Measurements from ENCODE around the gene ADAT1. TPM values are rescaled to one million over a fixed set of nuclear protein-coding genes. Genes with fewer than 3 reads are reported as not detected.

ADAT1 gene
- total RNA-seq, 1 experiment from 2014 or later: 44.2 TPM

DNA sequence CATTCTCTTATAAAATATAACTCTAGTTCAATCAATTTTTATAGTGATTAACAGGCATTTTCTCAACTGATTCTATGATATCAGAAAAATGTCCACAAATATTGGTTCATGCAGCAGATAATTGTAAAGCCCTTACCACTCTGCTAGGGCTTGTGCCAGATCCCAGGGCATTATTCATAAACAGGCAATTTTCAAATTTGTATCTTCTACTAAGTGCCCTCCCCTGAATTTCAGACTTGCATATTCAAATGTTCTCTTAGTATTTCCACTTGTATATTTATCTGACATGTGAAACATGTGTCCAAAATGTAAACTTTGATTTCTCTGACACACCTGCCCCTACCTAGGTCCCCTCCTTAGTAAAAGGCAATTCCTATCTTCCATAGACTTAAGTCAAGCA, 44.4 kb upstream of the ADAT1 start:
- intact Hi-C loops (cut with micrococcal nuclease): no loop called here
- Histone ChIP-seq H3K4me1 (ENCODE audit: control insufficient read depth in 1 of 2, insufficient read depth in 2 of 2, low read length in 2 of 2) (no peaks in the 10 kb centered on the region), H2AFZ (ENCODE audit: low read depth, low read length, poor library complexity, severe bottlenecking) (no peak overlapping the region), H3K9me3 (ENCODE audit: control insufficient read depth in 1 of 2, insufficient read depth in 1 of 2, low read depth in 1 of 2, low read length in 2 of 2) (no peaks in the 10 kb centered on the region), H3K36me3 (ENCODE audit: control insufficient read depth in 1 of 2, insufficient read depth in 2 of 2, low read length in 2 of 2) (no peaks in the 10 kb centered on the region), H3K27me3 (ENCODE audit: insufficient read depth, low read length) (no peaks in the 10 kb centered on the region), H3K27ac (ENCODE audit: low read depth, low read length) (no peak overlapping the region), H3K4me3 (replicated peaks in 1 of 2; ENCODE audit: low read depth in 1 of 2, low read length in 2 of 2) (no peak overlapping the region), H3K79me2 (ENCODE audit: insufficient read depth, low read length) (no peaks in the 10 kb centered on the region), H3K9me2 (ENCODE audit: insufficient read depth) (no peaks in the 10 kb centered on the region), H3K4me2 (ENCODE audit: low read length) (no peak overlapping the region), H3K9ac (ENCODE audit: low read length) (no peak overlapping the region), H4K20me1 (ENCODE audit: insufficient read depth) (no peaks in the 10 kb centered on the region)
- TF ChIP-seq YY1 (IDR thresholded peaks at IDR 0.05; ENCODE audit: extremely low read depth, insufficient replicate concordance, low read depth, low read length) (no peak), POLR2AphosphoS5 (IDR thresholded peaks at IDR 0.05; ENCODE audit: low read depth, low read length) (no peak), POLR2A (IDR thresholded peaks at IDR 0.05; ENCODE audit: borderline replicate concordance, extremely low read depth, insufficient read depth, insufficient read length) (no peak), FOSL1 (IDR thresholded peaks at IDR 0.05; ENCODE audit: low read depth) (no peak), CEBPB (IDR thresholded peaks at IDR 0.05; ENCODE audit: low read depth) (no peak), MAX (IDR thresholded peaks at IDR 0.05) (no peak), ZFX (IDR thresholded peaks at IDR 0.05) (no peak), SP1 (IDR thresholded peaks at IDR 0.05; ENCODE audit: low read depth) (no peak), TCF7L2 (IDR thresholded peaks at IDR 0.05; ENCODE audit: borderline replicate concordance, extremely low read depth, insufficient read depth, insufficient read length) (no peak), EZH2phosphoT487 (IDR thresholded peaks at IDR 0.05; ENCODE audit: borderline replicate concordance) (no peak), EZH2 (IDR thresholded peaks at IDR 0.05) (no peak)
- TF ChIP-seq, protein P1, sequence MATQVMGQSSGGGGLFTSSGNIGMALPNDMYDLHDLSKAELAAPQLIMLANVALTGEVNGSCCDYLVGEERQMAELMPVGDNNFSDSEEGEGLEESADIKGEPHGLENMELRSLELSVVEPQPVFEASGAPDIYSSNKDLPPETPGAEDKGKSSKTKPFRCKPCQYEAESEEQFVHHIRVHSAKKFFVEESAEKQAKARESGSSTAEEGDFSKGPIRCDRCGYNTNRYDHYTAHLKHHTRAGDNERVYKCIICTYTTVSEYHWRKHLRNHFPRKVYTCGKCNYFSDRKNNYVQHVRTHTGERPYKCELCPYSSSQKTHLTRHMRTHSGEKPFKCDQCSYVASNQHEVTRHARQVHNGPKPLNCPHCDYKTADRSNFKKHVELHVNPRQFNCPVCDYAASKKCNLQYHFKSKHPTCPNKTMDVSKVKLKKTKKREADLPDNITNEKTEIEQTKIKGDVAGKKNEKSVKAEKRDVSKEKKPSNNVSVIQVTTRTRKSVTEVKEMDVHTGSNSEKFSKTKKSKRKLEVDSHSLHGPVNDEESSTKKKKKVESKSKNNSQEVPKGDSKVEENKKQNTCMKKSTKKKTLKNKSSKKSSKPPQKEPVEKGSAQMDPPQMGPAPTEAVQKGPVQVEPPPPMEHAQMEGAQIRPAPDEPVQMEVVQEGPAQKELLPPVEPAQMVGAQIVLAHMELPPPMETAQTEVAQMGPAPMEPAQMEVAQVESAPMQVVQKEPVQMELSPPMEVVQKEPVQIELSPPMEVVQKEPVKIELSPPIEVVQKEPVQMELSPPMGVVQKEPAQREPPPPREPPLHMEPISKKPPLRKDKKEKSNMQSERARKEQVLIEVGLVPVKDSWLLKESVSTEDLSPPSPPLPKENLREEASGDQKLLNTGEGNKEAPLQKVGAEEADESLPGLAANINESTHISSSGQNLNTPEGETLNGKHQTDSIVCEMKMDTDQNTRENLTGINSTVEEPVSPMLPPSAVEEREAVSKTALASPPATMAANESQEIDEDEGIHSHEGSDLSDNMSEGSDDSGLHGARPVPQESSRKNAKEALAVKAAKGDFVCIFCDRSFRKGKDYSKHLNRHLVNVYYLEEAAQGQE (IDR thresholded peaks at IDR 0.05; ENCODE audit: low read depth): no peak
- DNase-seq (ENCODE audit: low read depth, low spot score) (no peak), ATAC-seq (no peak)
- no TSS peak for BruUV-seq (replicated peaks)
- RAD21 ChIA-PET (ENCODE audit: low non-redundant PET in 1 of 2, low total read pairs in 2 of 2, uncharacterized antibody in 2 of 2, unreplicated experiment in 2 of 2): no interaction called here
- CTCF ChIA-PET: no interaction called here
- POLR2A ChIA-PET: no interaction called here
